Activated CD4-positive, alpha-beta T cell treated with anti-CD3 and anti-CD28 coated beads, Interleukin-2, amount 50 U/mL, for 4 hours (primary cell): ENCODE data around the gene QPCT.
"Not testable (repeated sequence)": the region's sequence is repeated elsewhere in the genome, so short reads cannot be mapped to it uniquely, and the experiment has no call there.

ENCODE experiments used
- DNase-seq, 2 experiments: peaks; one replicate each; pipeline ENCODE4 v3.0.0-alpha.2; 2020

The QPCT gene

DNA sequence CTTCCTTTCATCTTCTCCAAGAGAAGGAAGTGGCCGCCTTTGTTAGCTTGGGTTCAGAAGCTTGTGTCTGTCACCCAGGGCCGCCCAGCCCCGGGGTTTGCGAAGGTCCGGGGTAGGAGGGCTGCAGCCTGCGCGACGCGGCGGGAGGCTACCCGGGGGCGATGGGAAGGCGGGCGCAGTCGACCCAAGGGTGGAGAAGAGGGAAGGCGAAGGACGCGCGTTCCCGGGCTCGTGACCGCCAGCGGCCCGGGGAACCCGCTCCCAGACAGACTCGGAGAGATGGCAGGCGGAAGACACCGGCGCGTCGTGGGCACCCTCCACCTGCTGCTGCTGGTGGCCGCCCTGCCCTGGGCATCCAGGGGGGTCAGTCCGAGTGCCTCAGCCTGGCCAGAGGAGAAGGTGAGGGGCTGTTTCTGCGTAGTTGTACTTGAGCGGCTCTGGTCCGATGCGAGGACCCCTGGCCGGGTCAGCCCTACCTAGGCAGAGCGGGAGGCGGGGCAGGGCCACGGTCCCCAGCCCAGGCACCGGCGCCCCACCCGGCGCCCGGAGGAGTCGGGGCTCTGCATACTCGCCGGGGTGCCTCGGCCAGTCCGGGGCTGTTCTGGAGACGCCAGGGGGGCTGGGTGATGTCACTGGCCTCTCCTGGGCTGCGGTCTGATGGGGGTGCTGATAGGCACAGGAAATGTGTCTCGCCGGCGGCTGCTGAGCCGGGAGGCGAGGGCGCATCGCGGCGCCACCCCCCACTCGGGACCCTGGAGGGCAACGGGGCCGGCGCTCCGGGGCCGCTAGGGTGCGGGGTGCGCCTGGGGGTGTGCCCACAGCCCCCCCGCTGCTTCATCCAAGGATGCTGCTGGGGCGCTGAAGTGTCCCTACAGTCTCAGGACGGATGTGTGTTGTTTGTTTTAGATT is at the start of gene QPCT:
Gene QPCT, plus strand, starts transcription at position 178 of the 909 bp plus-strand sequence. Its CDS starts 102 bp downstream, at position 280.
- peak; percentile 43 to 53 for DNase-seq

DNA sequence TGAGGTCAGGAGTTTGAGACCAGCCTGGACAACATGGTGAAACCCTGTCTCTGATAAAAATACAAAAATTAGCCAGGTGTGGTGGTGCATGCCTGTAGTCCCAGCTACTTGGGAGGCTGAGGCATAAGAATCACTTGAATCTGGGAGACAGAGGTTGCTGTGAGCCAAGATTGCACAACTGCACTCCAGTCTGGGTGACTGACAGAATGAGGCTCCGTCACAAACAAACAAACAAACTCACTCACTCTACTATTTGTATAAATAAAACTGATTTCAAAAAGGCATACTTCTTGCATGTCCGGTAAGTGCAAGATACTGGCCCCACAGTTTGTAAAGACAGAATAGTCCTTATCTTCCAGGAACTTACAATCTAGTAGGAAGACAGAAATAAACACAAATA is 49.6 kb upstream of the QPCT start:
- DNase-seq: not testable (repeated sequence)

- no peak for DNase-seq
These were observed 48.9 kb upstream of the QPCT start for GRCh38 chr2:37295469-37296073.

- DNase-seq: no peak
These were observed 46.8 kb upstream of the QPCT start for GRCh38 chr2:37297632-37298031.

- no peak for DNase-seq
These were observed 44.3 kb upstream of the QPCT start for GRCh38 chr2:37300146-37300545.

GRCh38 chr2:37300578-37300977 is 43.9 kb upstream of the QPCT start:
- DNase-seq: no peak

DNA sequence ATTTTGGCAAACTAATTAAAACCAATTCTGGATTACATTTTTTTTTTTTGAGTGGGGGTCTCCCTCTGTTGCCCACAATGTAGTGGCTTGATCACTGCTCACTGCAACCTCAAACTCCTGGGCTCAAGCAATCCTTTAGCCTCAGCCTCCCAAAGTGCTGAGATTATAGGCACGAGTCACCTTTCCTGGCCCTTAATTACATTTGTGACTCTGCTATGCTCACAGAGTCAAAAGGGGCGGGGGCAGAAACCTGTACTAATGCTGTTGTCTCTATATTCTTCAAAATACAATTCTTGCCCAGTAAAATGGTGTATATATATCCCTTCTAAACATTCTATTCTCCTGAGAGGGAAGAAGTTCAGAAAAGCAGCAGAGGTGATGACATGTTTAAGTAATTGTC is 43.0 kb upstream of the QPCT start:
- DNase-seq: no peak

GRCh38 chr2:37302701-37303252 is 41.7 kb upstream of the QPCT start:
- no peak for DNase-seq

DNA sequence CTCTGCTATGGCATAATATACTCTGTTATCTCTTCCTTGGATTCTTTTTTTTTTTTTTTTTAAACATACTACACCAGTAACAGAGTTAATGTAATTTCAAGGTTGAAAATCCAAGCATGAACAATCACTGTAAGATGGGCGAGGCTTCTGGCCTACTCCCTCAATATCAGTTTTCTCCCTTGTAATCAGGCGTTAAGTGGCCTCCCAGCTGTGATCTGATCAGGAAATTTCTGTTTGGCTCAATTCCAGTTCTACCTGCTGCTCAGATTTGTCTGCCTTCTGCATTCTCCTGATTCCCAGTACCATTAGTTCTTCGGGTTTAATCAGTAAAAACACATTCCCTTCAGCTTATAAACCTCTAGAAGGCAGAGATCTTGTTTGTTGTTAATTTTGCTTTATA is 38.4 kb upstream of the QPCT start:
- DNase-seq: no peak

DNA sequence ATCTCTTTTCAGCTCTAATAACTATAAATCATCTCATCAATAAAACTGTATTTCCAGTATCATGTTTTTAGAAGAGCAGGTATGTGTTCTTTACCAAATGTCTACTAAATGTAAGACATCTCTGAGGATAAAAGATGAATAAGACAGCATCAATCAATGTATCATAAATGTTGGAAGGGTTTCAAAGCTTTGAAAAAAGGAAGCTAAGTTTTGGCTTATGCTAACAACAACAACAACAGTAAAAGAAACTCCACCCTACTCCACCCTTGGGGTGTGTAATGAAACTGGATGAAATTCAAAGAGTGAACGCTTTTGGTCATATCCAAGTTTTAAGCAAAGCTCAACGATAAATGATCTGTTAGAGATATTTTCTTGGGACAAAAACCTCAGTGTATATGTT is 36.9 kb upstream of the QPCT start:
- no peak for DNase-seq

- no peak for DNase-seq
These were observed 29.1 kb upstream of the QPCT start for GRCh38 chr2:37315364-37315763.

GRCh38 chr2:37316181-37316580 is 28.2 kb upstream of the QPCT start:
- DNase-seq: no peak

GRCh38 chr2:37317746-37318145 is 26.7 kb upstream of the QPCT start:
- no peak for DNase-seq

DNA sequence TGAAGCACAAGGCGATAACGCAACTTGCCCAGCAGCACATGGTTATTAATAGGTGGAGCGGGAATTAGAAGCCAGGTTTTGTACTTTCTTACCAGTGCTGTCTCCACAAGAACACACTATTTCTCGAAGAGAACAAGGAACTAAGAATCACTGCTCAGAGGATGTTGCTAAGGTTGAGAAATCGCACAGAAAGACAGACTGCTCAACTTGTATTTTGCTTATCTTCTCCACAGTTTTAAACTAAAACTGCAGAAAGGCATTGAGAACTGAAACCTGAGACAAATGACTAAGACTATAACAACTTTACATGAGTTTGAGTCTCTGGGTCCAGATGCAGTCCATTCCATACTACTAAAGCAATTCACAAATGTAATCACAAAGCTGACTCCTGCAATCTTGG is 26.0 kb upstream of the QPCT start:
- no peak for DNase-seq

DNA sequence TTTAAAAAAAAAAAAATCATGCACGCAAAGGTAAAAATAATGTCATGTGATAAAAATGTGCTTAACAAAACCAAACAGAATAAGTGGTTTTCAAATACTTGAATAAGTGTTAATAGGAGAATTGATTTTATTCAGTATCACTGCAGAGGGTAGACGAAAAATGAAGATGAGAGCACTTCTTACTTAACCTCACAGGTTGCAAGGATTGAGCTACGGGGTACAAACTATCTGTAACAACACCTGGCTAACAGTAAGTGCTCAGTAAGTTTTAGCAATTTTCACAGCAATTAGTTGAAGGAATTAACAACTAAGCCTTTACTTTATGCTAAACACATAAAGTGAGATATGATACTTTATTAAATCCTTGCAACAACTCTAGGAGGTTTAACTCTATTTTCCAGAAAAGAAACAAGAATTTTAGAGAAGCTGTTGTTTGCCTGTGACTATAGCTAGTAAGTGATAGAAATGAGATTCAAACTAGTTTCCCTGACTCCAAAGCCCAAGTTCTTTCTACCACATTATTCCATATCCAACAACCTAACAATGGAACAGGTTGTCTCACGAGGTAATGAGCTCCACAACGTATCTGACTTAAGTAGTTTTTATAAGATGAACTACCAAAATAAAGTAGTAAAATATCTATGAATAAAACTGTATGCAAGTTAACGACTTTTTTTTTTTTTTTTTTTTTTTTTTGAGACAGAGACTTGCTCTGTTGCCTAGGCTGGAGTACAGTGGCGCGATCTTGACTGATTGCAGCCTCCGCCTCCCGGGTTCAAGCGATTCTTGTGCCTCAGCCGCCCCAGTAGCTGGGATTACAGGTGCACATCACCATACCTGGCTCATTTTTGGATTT is 24.4 kb upstream of the QPCT start:
- DNase-seq: no peak

DNA sequence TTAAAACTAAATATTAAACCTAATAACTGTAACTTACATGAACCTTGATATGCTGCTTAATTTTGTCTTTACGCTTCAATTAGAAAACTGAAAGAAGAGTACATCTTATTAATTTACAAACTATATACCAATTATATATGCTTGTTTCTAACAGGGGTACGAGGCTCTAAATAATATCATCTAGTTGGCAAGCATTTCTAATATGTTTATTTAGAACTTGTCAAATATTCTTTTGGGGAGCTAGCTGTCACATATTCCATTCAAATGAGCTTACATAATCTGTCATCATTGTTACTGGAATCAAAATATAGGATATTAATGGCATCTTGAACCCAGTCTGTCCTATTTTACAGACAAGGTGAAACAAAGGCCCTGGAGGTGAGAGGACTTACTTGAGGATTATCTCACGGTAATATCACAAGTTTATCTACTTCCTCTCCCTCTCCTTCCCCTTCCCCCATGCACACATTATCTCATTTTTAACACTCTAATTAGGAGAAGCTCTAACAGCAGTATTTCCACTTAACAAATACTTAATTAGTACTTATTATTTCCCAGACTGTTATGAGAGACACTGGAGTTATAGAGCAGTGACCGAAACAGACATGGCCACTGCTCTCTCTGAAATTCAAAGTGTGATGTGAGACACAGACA is 23.3 kb upstream of the QPCT start:
- no peak for DNase-seq

- no peak for DNase-seq
These were observed 22.1 kb upstream of the QPCT start for GRCh38 chr2:37322368-37322767.

DNA sequence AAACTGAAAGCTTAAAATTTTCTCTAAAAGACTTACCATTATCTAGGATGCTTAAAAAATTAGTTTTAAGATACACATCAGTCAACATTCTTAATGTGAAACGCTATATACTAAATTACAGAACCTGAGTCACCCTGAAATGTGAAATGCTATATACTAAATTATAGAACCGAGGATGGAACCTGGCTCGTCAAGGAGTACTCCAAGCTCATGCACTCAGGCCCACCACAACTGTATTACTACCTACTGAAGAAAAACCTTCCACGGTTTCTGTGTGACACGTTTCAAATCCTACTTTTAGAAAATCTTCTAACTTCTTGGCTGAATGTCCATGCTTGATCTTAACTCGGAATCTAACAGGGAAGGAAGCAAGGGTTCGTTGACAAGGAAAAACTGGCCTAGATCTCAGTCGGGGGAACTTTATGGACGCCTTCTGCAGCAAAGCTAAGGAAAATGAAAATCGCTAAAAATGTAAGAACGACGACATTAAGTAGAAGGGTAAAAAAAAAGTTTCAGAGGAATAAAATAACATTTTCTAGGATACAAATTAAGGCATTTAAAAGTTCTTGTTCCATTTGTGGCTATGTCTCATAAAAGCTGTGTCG is 21.2 kb upstream of the QPCT start:
- no peak for DNase-seq

DNA sequence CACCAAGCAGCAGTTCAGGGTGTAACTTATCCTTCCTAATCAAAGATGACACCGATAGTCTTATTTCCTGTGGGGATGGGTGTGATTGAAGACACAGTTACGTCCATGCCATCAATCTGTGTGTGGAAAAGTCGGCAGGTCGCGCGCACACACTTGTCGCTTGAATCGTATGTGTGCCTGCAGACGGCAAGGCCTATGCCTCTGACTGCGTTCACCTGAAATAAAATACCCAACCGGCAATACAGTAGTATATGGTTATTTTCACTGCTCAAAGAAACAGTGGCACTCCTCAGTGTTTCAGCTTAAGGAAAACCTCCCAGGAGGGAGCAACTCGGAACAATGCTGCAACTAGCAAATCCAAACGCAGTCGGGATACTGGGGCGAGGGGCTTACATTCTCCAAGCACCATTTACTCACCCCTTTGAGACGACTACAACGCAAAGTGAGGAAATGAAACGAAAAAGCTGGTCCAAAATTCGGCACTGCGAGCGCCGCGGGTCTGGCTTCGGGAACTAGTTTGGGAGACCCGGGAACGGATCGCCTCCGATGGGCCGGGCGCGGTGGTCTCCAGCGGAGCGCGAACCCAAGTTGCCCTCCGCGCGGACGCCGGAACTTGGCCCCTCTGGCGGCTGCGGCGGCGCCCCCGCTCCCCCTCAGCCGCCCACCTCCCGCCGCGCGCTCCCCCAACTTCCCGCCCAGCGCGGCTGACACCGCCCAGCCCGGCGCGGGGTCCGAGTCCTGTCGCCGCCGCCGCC is 20.5 kb upstream of the QPCT start:
- DNase-seq: peak; percentile 21 to 25

DNA sequence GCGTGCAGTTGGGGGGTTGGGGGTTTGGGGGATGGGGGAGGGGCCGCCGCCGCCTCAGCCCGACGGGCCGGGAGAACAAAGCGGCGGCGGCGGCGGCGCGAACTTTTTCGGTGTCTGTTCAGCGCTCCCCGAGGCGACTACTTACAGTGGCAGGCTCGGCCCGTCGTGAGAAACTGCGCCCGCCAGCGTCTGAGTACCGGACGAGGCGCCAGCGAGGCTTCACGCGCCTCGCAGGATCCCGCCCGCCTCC is 20.0 kb upstream of the QPCT start:
- DNase-seq: no peak

DNA sequence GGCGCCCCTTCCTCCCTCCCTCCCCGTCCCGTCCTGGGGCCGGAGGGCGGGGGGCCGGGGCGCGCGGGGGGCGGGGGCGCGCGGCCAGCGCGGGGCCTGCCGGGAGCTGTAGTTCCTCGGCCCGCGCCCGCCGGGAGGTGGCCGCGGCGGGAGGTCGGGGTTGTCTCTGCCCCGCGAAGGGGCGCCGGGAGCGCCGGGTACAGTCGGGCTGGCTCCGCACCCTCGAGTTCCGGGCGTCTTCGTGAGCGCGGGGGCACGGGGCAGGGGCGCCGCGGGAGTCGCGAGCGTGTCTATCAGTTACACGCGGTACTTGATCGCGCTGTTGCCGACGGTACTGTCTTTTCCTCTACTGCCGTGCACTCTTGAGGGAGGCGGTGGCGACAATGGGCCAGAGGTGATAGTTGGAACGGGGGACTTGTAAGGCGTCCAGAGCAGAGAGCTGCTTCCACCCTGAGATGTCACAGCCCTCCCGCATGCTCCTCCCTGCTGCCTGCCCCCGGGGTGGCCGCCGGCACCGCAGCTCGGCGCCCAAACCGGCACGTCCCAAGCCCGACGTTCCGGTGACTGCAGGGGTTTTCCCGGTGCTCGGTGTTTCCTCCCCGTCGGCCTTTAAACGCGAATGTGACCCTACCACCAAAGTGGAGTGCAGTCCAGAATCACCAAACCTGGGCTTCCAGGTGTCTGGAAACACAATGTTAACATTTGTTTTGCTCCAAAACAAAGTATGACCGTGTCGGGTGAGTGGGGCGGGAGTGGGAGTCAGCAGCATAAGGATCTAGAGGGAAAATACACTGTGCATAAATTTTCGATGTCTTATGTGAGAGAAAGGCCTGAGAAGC is 19.4 kb upstream of the QPCT start, which contains the start of gene PRKD3:
Gene PRKD3, minus strand, starts transcription at position 48 of the 839 bp plus-strand sequence. CDS start 8,309 bp downstream, outside the sequence.
- DNase-seq: peak; percentile 50 to 54
